ENCODE data around the gene MYO5A.

GRCh38 chr15:52520421-52520820, 8.3 kb downstream of the MYO5A start:
- TF ChIP-seq CTCF (IDR thresholded peaks at IDR 0.05 in 2 of 3, conservative IDR thresholded peaks at IDR 0.05 in 1 of 3; ENCODE audit: borderline replicate concordance in 1 of 3, insufficient read depth in 1 of 3, low read depth in 2 of 3, low read length in 2 of 3) (no peak), ZNF274 (IDR thresholded peaks at IDR 0.05; ENCODE audit: low read depth, low read length) (no peak), EGR1 (IDR thresholded peaks at IDR 0.05; ENCODE audit: low read depth) (no peak), POLR2AphosphoS5 (IDR thresholded peaks at IDR 0.05; ENCODE audit: low read depth, low read length) (no peak), MAX (IDR thresholded peaks at IDR 0.05) (no peak), EZH2phosphoT487 (IDR thresholded peaks at IDR 0.05; ENCODE audit: borderline replicate concordance) (no peak), SP1 (IDR thresholded peaks at IDR 0.05; ENCODE audit: low read depth) (no peak)

Measured in HCT116 (cell line).